CD4-positive, alpha-beta T cell treated with Interleukin-15 for 4 hours (primary cell): ENCODE data around the gene LSM2.
"Not testable (repeated sequence)": the region's sequence is repeated elsewhere in the genome, so short reads cannot be mapped to it uniquely, and the experiment has no call there.

Source experiments
- DNase-seq: peaks from one replicate; pipeline ENCODE4 v3.0.0-alpha.2; 2020; ENCODE audit warnings: low spot score

The LSM2 gene

GRCh38 chr6:31827286-31828079 is 20.7 kb upstream of the LSM2 start, which contains the start of gene HSPA1B:
TSS of gene HSPA1B (plus strand) at chr6:31827738. CDS start at chr6:31827951, 213 bp downstream.
- peak; percentile 93 for DNase-seq

- DNase-seq = no peak
Observed at GRCh38 chr6:31826793-31827285, 20.1 kb upstream of the LSM2 start.

- no peak for DNase-seq
Observed at GRCh38 chr6:31825553-31825952, 18.8 kb upstream of the LSM2 start.

GRCh38 chr6:31823592-31824196 is 16.9 kb upstream of the LSM2 start:
- not testable (repeated sequence) for DNase-seq

- DNase-seq = peak; percentile 68
Observed at GRCh38 chr6:31822036-31822821, 15.5 kb upstream of the LSM2 start.

- peak; percentile 21 for DNase-seq
Observed at GRCh38 chr6:31821301-31822035, 14.7 kb upstream of the LSM2 start.

- DNase-seq = not testable (repeated sequence)
Observed at GRCh38 chr6:31820399-31820798, 13.6 kb upstream of the LSM2 start.

- DNase-seq = no peak
Observed at GRCh38 chr6:31819871-31820299, 13.1 kb upstream of the LSM2 start.

GRCh38 chr6:31817929-31818511 is 11.3 kb upstream of the LSM2 start:
- DNase-seq = not testable (repeated sequence)

GRCh38 chr6:31817133-31817928 is 10.6 kb upstream of the LSM2 start:
- DNase-seq = peak; percentile 53

- DNase-seq = peak; percentile 80
Observed at GRCh38 chr6:31815025-31815838, 8.5 kb upstream of the LSM2 start, which contains the start of the genes HSPA1A and HSPA1L. TSS of gene HSPA1A (plus strand) at chr6:31815543. CDS start at chr6:31815757, 214 bp downstream. TSS of gene HSPA1L (minus strand) at chr6:31815283. CDS start at chr6:31811972, 3,311 bp downstream.

GRCh38 chr6:31814677-31815024 is 7.9 kb upstream of the LSM2 start:
- DNase-seq = peak; percentile 73

- no peak for DNase-seq
Observed at GRCh38 chr6:31813465-31813849, 6.7 kb upstream of the LSM2 start.

GRCh38 chr6:31811645-31812044 is 4.9 kb upstream of the LSM2 start:
- DNase-seq = no peak

- DNase-seq = not testable (repeated sequence)
Observed at GRCh38 chr6:31808599-31808998, 1.8 kb upstream of the LSM2 start.

GRCh38 chr6:31805939-31806469 is 762 bp downstream of the LSM2 start:
- DNase-seq = no peak

- DNase-seq = not testable (repeated sequence)
Observed at GRCh38 chr6:31801031-31801927, 5.5 kb downstream of the LSM2 start.

- no peak for DNase-seq
Observed at GRCh38 chr6:31799781-31800180, 7.0 kb downstream of the LSM2 start.
